GM21423 (cell line): Measurements from ENCODE around the gene CROCC2.

Experiments used
- ATAC-seq: cut with Tn5 transposase; IDR thresholded peaks from one replicate; pipeline ENCODE4 v1.9.1; 2021; ENCODE audit warnings: mild to moderate bottlenecking, moderate library complexity; ENCODE audit not compliant: unreplicated experiment

The CROCC2 gene

DNA sequence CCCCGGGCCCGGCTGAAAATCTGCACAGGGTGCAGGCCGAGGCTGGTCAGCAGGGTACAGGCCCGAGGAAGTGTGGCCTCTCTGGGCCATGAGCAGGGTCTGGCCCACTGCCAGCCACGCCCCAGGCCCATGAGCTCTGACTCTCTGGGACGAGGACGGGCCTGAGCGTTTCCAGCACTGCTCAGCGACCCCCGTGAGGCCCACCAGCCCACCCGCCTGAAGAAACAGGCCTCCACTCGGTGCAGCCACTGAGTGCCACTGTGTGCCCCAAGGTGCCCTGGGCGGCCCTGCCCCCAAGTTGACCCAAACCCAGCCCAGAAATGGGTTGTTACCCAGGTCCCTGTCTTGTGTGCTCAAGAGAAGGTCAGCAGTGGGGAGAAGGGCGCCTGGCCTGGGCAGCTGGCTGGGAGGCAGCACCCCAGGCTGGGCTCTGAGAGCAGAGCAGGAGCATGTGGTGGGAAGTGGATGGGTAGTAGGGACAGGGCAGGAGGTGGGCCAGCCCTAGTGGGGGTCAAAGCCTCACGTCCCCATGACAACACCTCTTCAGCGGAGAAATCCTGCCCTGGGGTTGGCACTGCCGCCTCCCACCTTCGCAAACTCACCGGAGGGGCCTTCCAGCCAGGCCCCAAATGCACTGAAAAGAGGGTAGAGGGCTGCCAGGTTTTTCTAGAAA, 90.2 kb downstream of the CROCC2 start:
- ATAC-seq = no peak

DNA sequence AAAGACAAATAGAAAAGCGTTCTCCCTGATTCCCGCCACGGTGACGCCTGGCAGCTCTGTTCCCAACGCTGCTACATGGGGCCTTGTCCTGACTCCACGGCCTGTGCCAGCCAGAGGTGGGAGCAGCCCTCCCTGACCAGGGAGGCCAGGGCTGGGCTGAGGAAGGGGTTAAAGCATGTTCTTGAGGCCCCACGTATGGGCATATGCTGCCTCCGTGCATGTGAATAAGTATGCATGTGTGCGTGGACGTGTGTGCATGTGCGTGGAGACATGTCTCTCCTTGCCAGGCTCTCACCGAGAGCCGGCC, 90.7 kb downstream of the CROCC2 start:
- no peak for ATAC-seq

DNA sequence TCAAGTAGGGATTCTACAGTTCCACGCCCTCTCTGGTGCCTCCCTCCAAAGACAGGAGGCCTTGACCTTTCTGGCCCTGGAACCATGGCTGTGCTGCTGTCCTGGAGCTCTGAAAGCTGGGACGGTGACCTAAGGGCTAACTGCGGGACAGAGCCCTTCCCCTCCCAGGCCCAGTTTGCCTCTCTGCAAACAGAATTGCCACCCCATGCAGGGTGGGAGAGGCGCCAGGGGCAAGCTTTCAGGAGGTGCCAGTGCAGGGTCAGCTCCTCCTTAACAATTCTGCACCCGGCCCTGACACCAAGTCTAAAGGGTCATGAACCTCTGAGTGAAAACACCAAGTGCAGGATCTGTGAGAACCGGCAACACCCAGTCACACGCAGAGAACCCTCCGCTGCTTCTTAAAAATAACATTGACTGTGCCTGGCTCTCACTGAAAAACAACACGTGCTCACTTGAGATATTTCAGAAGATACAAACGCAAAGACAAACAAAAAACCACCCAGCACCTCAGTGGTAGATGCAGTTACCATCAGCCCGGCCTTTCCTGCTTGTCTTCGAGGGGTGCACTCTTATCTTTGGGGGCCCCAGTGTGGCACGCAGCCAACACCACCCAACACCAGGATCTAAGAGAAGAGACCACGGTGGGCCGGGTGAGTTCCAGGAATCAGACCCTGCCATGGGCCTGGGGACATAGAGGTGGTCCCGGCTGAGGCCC, 91.2 kb downstream of the CROCC2 start:
- no peak for ATAC-seq

DNA sequence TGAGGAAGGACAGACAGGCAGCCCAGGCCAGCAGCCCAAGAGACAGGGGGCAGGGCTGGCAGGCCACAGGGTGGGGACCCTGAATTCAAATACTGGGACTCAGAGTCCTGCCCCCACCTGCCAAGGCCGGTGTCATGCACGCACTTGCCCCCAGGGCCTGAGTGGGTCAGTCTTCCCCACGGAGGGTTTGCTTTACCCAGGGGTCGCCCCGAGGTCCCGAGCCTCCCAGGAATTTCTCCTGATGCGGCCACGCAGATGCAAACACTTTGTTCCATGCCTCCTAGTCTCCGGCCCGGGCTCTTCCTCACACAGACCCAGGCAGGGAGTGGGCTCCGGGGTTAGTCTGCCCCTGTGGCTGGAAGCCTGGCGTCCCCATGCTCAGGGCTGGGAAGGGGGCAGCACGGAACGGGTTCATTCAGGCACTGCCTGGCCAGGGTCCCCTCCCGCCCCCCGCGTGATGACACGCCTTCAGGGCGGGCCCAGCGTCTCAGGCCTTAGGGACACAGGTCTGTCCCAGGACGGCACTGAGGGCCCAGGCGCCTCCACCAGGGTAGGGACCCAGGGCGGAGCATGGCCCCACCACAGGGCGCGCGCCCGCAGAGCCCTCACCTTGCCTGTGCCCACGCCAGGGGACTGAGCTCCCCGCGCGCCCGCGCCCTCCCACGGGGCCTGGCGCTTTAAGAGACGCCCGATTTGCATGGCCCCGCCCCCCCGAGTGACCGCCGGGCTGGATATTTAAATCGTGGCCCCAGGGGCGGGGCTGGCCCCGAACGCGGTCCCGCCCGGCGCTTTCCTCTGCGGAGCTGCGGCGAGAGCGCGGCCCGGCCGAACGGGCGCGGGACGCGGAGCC, 91.9 kb downstream of the CROCC2 start, which contains the start of gene SNED1:
Gene SNED1, plus strand, starts transcription at position 763 of the 850 bp plus-strand sequence. CDS start 220 bp downstream, outside the sequence.
- ATAC-seq = no peak

DNA sequence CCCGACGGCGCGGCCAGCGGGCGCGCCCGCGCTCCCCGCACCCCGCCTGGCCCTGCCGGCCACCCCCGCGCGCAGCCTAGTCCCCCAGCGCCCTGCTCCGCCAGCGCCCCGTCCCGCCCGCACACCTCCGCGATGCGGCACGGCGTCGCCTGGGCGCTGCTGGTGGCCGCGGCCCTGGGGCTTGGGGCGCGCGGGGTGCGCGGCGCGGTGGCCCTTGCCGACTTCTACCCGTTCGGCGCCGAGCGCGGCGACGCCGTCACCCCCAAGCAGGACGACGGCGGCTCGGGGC, 92.5 kb downstream of the CROCC2 start:
- ATAC-seq = no peak

DNA sequence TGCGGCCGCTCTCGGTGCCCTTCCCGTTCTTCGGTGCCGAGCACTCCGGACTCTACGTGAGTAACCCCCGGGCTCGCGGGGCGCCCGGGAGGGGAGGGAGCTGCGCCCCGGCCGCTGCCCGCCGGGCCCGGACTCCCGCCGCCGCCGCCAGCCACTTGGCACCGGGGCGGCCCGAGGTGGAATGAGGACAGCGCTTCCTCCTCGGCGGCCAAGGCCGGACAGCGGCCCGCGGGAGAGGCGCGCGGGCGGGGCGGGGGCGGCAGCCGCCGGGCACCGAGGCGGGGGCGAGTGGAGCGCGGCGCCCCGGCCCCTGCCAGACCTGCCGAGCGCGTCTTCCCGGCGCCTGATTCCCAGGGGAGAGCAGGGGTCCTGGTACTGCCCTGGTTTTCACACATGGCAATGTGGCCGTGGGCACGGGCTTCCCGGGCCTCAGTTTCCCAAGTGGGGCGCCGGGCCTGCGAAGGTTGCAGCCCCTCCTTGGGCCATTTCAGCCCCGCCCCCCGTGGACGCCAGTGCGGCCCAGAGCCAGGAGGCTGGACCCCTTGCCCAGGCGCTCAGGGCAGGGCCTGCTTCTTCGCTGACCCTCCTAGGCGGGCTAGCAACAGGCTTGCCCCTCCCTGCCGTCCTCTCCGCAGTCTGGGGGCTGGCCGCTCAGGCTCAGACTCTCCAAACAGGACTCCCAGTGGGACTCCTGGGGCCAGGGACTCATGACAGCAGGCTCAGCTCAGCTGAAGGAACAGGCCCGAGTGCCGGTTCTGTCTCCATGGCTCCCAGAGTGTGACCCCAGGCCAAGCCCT, 93.1 kb downstream of the CROCC2 start:
- no peak for ATAC-seq

DNA sequence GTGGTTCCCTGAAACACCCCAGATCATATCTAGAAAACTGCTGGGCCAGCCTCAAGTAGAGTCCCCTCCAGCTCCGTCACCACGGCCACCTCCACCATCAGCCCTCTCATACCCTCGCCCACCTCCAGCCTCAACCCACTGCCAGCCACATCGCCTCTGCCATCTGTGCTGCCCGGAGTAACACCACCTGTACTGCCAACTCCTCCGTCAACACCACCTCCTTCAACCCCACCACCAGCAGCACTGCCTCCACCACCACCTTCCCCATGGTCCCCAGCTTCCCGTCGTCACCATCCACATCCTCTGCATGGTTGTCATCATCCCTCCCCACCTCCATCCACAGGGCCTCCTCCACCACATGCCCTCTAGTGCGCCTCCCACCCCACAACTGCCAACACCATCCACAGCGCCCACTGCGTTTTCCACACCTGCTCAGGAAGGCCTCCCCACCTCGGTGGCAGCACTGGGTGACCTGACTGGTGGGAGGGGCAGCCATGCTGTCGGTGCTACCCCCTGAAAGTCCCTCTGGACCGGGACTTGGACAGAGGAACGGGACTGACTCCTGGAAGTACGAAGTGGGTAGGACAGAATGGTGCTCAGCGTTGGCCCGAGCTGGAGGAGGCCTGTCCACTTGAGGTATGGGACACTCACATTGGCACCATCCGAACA, 93.9 kb downstream of the CROCC2 start:
- no peak for ATAC-seq

DNA sequence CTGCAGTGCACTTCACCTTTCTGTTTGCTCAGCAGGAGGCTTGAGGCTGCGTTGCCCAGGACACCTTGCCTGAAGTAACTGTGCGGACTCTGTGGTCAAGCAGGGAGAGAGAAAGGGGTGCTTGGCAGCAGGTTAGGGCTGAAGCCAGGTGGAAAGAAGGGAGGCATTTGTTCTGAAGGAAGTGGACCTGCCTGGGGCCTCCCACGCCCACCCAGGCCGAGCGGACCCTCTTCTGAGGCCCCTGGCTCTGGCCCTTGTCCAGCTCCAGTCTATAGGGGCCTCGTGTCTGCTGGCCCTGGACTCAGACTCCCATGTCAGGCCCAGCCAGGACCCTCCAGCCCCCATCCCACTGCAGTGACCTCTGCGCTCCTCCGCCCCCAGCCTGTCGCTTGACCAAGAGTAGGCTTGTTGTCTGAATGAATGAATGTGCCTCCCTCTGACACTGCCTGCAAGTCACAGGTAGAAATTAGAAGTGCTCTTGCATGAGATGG, 94.7 kb downstream of the CROCC2 start:
- no peak for ATAC-seq

DNA sequence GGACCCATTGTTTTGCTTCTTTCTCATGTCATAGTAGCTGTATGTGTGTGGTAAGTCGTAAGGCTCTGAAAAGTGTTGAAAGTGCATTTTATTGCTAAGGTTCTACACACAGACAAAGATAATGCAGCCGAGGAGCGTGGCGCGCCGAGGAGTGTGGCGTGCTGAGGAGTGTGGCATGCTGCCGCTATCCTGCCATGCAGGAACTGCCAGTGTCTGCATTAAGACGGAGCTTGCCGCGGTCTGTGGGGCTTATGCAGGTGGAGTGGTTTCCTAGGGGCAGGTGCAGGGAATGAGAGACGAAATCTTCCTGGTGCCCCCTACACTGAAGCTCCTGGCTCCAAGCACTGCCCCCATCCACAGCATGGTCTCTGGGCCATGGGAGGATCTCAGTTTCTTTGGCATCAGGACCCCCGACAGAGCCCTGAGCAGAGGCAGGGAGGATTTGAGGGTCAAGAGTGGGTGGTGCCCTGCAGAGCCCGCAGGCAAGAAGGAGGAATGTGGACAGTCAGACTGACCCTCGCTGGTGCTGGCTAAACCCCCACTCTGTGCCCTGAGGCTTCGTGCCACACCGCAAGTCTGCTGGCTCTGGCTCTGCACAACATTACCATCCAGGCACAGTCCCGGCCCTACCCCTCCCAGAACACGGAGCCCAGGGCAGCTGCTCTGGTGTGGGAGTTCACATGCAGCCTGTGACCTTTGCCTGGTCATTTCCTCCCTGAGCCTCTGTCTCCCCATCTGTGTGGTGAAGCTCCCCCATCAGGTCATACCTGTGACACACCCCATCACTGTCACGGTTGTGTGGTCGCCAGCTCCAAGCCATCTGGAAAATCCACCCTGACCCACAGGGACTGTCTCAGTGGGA, 95.5 kb downstream of the CROCC2 start:
- ATAC-seq = no peak

DNA sequence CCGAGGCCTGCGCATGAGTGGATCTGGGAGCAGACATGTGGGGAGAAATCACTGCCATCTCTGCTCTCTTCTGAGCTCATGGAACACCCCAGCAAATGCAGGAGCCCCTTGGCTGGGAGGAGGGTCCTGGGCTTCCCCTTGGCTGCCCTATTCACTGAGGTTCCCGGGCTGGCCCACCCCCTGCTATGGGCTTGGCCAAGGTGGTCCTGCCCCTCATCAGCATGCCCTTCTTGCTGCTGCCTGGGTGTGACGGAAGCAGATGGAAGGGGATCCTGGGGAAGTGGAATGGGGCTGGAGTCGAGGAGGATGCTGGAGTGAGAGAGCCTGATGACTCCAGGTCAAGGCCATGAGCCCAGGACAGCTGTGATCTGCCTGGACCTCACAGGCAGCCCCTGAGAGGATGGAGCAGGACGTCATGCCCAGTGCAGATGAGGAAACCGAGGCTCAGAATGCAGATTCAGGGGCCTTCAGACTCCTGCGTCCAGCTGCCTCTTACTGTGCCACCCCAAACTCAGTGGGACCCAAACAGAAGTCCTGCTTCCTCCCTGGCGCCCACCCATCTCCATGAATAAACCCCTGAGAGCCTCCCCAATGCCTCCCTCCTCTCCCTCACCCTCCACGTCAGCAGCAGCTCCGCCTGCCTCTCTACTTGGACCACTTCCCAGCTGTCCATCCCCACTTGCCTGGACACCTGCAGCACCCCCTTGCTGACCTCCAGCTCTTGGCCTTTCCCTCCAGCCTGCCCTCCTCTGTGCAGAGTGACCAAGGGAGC, 96.3 kb downstream of the CROCC2 start:
- ATAC-seq = no peak

DNA sequence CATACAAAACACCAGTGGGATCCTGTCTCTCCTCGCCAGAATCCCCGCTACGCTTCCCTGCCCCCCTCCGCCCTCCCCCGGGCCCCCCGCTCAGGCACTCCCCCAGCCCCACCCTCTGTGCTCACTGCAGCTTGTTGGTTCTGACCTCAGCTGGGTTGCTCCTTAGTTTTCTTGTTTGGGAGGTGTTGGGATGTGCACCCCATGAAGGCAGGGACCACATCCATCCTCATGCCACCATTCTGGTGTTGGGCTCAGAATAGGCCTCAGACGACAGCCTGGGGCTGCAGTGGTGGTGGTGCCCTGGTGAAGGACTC, 96.9 kb downstream of the CROCC2 start:
- no peak for ATAC-seq

DNA sequence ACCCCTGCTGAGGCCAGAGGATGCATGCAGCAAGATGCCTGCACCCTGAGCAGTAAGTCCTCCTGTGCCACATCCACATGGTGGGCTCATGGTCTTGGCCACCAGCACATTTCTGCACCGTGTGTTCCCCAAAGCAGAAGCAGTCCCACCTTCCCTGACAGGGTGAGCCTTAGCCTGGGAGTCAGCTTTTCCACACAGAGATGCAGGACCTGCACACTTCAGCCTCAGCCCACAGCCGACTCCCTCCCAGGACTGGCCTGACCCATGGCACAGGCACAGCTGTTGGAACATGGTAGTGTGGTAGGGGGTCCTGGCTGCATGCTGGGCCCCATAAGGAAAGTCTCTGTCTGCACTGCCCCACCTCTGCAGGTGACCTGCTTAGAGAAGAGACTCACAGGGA, 97.2 kb downstream of the CROCC2 start:
- ATAC-seq = no peak

DNA sequence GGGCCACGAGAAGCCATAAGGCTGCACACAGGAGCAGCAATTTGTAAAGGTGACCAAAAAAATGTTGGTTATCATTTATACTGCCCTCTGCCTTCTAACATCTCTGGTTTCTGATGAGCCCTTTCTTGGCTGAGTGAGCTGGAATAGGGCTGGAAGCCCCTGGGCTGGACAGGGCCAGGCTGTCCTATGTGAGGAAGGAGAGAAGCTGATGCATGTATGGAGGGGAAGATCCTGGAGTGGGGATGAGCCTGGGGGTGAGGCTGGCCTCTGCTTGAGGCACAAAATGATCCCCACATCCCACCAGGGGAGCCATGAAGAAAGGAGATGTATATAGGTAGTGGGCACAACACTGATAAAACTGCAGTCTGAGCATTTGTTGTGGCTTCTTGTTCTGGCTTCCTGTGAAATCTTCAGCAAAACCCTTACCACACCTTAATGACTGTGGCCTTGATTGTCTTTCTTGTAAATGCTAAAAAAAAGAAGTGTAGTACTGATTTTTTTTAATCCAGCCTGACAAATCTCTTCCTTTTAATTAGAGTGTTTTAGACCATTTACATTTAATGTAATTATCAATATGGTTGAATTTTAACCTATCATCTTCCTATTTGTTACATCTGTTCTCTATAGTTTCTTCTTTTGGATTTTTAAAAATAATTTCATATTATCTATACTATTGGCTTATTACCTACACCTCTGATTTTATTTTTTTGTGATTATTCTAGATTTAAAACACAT, 97.9 kb downstream of the CROCC2 start:
- ATAC-seq = no peak

DNA sequence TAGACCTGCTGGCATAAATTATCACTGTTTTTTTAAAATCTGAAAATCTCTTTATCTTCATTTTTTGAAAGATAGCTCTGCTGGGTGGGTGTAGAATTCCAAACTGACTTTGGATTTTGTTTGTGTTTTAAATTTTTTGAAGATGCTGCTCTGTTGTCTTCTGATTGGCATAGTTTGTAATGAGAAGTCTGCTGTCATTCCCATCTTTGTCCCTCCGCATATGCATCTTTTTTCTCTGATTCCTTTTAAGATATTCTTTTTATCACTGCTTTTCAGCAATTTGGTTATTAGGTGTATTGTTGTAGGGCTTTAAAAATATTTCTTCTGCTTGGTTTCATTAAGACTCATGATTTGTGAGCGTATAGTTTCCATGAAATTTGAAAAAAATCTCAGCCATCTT, 99.4 kb downstream of the CROCC2 start:
- no peak for ATAC-seq

DNA sequence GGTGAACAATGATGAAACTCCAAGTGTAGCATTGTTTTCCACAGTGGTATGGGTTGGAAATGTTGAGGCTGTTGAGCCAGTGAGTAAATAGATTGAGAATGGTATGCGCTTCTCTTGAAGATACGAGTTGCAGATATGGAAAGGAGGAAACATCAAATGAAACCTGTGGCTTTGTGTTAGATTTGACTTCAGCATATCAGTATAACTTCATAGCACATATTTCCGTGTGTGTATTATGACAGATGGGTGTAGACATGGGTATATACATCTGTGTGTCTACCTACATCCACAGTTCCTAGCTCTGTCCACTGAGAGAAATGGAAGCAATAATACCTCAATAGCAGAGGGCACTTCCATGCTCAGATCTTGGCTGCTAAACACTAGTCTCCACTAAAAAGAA, 100.3 kb downstream of the CROCC2 start:
- no peak for ATAC-seq

DNA sequence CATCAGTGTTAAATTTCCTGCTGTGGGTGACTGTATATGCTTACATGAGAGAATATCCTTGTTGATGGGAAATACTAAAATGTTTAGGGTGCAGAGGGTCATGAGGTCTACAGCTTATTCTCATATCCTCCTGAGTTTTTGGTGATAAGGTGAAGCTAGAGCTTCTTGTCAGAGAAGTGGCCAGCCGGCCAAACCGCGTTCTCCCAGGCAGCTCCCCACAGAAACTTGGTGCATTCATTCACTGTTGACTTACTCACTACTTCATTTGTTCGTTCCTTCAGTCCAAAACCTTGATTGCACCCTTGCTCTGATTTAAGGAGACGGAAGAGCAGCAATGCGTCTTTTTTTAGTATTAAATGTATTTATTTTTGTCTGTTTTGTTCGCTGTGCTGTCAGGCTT, 101.0 kb downstream of the CROCC2 start:
- no peak for ATAC-seq

DNA sequence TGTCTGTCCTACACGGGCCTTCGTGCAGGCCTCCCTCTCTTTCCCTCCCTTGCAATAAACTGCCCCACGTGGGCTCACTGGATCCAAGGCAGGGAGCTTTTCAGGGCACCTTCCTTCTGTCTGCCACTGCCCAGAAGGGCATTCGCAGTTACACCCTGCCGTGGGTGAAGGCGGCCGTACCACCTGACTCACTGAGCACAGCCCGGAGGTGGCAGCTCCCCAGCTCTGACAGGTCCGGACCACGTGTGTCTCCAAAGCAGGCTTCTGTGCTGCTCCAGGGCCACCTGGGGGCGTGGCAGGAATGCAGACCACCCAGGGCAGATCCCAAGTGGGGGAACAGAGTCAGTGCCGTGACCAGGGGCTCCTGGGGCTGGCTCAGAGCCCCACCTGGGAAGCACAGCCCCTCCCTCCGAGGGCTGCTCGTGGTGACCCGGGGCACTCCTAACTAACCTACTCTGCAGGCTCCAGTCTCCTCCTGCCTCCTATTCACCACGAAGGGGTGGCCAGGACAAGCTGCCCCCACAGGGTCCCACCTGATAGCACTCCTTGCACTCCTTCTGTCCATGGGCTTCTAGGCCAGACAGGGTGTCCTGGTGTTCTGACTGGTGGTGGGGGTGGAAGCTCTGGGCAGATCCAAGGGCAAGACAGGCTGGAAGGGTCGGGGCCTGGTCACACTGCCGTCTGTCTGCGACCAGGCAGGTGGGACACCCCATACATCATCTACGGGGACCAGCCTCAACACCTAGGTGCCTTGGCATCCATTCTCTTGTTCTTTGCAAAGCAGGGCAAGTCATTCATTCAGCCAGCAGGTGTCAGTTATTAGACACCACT, 102.0 kb downstream of the CROCC2 start:
- no peak for ATAC-seq

DNA sequence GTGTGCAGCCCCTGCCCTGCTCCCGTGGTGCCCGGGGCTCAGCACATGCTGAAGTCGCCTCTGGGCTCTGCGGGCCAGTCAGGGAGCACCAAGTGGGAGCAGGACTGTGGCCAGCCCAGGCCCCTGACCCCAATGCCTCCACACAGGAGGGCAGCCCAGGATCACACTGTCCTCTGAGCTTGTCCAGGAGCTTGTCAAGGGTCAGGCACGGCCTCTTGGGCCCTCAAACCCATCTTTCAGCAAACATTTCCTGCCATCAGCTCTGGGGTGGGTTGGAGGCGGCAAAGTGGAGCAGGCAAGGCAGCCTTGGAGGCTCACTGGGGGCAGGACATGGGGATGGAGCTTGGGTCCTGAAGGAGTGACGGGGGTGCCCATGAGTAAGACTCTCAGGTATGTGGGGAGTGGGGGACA, 102.6 kb downstream of the CROCC2 start:
- ATAC-seq = no peak
